Thymus (tissue), 11 donors: ENCODE measurements around the gene CFAP299. TPM values are rescaled to one million over a fixed set of nuclear protein-coding genes. Genes with fewer than 3 reads are reported as not detected.

ENCODE experiments used
- DNase-seq, 9 donors: peaks; one replicate each; pipeline ENCODE4 v3.0.0-alpha.2; 2013; ENCODE audit warnings: low spot score in 9 of 9, low read depth in 6 of 9, missing footprints in 1 of 9
- H3K27ac ChIP-seq, 2 donors: one replicate each; pipeline ENCODE4 v1.5.1; 2013; ENCODE audit warnings: control low read depth in 1 of 2, low read depth in 1 of 2, low read length in 1 of 2, mild to moderate bottlenecking in 1 of 2, moderate library complexity in 1 of 2
- H3K27me3 ChIP-seq, 2 donors: one replicate each; pipeline ENCODE4 v1.5.1; 2013; ENCODE audit warnings: low read length in 1 of 2; ENCODE audit not compliant: control insufficient read depth in 2 of 2, insufficient read depth in 1 of 2
- H3K36me3 ChIP-seq, 2 donors: one replicate each; pipeline ENCODE4 v1.5.1; 2013; ENCODE audit warnings: low read length in 1 of 2, mild to moderate bottlenecking in 1 of 2, moderate library complexity in 1 of 2; ENCODE audit not compliant: control insufficient read depth in 2 of 2, insufficient read depth in 2 of 2
- H3K4me1 ChIP-seq, 2 donors: one replicate each; pipeline ENCODE4 v1.5.1; 2013; ENCODE audit warnings: low read length in 2 of 2; ENCODE audit not compliant: control insufficient read depth in 2 of 2, insufficient read depth in 2 of 2
- H3K4me3 ChIP-seq, 2 donors: one replicate each; pipeline ENCODE4 v1.5.1; 2013; ENCODE audit warnings: low read length in 2 of 2, control low read depth in 1 of 2, mild to moderate bottlenecking in 1 of 2
- H3K9me3 ChIP-seq, 2 donors: one replicate each; pipeline ENCODE4 v1.5.1; 2013; ENCODE audit warnings: low read length in 1 of 2, mild to moderate bottlenecking in 1 of 2; ENCODE audit not compliant: control insufficient read depth in 2 of 2, insufficient read depth in 1 of 2
- WGBS: extraction: QIAGEN DNeasy Blood & Tissue Kit; methylation state at CpG from one replicate; pipeline ENCODE4 v1.1.7; 2013; 5-methylcytosine and 5-hydroxymethylcytosine counted together
- polyA plus RNA-seq: library from polyadenylated mRNA; stranded (reverse); fragments of 200-250 nt; gene quantifications from one replicate; pipeline ENCODE4 v1.2.3, GENCODE V29; 2013
- total RNA-seq: library from RNA; stranded (reverse); fragments of 120-200 nt; gene quantifications from one replicate; pipeline ENCODE4 v1.2.4, GENCODE V29; 2013
- donor health status: healthy.

Gene CFAP299
- total and polyA plus RNA-seq, 2 donors: 0.18 to 1.0 TPM

- H3K27me3 ChIP-seq: no peaks in the 10 kb centered on the region
- H3K4me1 ChIP-seq: no peaks in the 10 kb centered on the region
- H3K36me3 ChIP-seq: no peaks in the 10 kb centered on the region
- no peak overlapping the region for H3K4me3 ChIP-seq
- no peaks in the 10 kb centered on the region for H3K9me3 ChIP-seq
- no peak for DNase-seq
- H3K27ac ChIP-seq: no peak overlapping the region
These were observed 582.5 kb downstream of the CFAP299 start for GRCh38 chr4:80918004-80918403.

- no peaks in the 10 kb centered on the region for H3K27me3 ChIP-seq
- H3K27ac ChIP-seq: no peak overlapping the region
- WGBS: 96% methylated on average over 2 of the region's 2 CpGs
- no peaks in the 10 kb centered on the region for H3K9me3 ChIP-seq
- no peaks in the 10 kb centered on the region for H3K4me1 ChIP-seq
- no peaks in the 10 kb centered on the region for H3K36me3 ChIP-seq
- no peak for DNase-seq
- no peak overlapping the region for H3K4me3 ChIP-seq
These were observed 585.9 kb downstream of the CFAP299 start for GRCh38 chr4:80921441-80921840.

- Histone ChIP-seq H3K9me3 (no peaks in the 10 kb centered on the region), H3K4me3 (no peak overlapping the region), H3K27me3 (no peaks in the 10 kb centered on the region), H3K36me3 (no peaks in the 10 kb centered on the region), H3K4me1 (no peaks in the 10 kb centered on the region), H3K27ac (no peak overlapping the region)
- DNase-seq: no peak
- 93% methylated on average over 2 of the region's 2 CpGs for WGBS
These were observed 587.4 kb downstream of the CFAP299 start for GRCh38 chr4:80922941-80923340.

GRCh38 chr4:80925293-80925692 is 589.8 kb downstream of the CFAP299 start:
- no peak overlapping the region for H3K27ac ChIP-seq
- H3K4me1 ChIP-seq: no peaks in the 10 kb centered on the region
- no peak overlapping the region for H3K4me3 ChIP-seq
- 98% methylated on average over 1 of the region's 1 CpG for WGBS
- H3K9me3 ChIP-seq: no peaks in the 10 kb centered on the region
- DNase-seq: no peak
- no peaks in the 10 kb centered on the region for H3K36me3 ChIP-seq
- no peaks in the 10 kb centered on the region for H3K27me3 ChIP-seq

GRCh38 chr4:80926446-80926845 is 590.9 kb downstream of the CFAP299 start:
- H3K4me3 ChIP-seq: no peak overlapping the region
- H3K9me3 ChIP-seq: no peaks in the 10 kb centered on the region
- WGBS: 100% methylated on average over 1 of the region's 1 CpG
- H3K27me3 ChIP-seq: no peaks in the 10 kb centered on the region
- H3K4me1 ChIP-seq: no peaks in the 10 kb centered on the region
- no peak for DNase-seq
- no peaks in the 10 kb centered on the region for H3K36me3 ChIP-seq
- no peak overlapping the region for H3K27ac ChIP-seq

GRCh38 chr4:80926891-80927290 is 591.4 kb downstream of the CFAP299 start:
- no peak overlapping the region for H3K4me3 ChIP-seq
- H3K4me1 ChIP-seq: no peaks in the 10 kb centered on the region
- no peak for DNase-seq
- no peak overlapping the region for H3K27ac ChIP-seq
- H3K9me3 ChIP-seq: no peaks in the 10 kb centered on the region
- no peaks in the 10 kb centered on the region for H3K27me3 ChIP-seq
- H3K36me3 ChIP-seq: no peaks in the 10 kb centered on the region
- WGBS: 91% methylated on average over 1 of the region's 1 CpG

GRCh38 chr4:80927420-80927819 is 591.9 kb downstream of the CFAP299 start:
- WGBS: 95% methylated on average over 3 of the region's 3 CpGs
- Histone ChIP-seq H3K4me3 (no peak overlapping the region), H3K36me3 (no peaks in the 10 kb centered on the region), H3K27me3 (no peaks in the 10 kb centered on the region), H3K4me1 (no peaks in the 10 kb centered on the region), H3K27ac (no peak overlapping the region), H3K9me3 (no peaks in the 10 kb centered on the region)
- no peak for DNase-seq

- no peaks in the 10 kb centered on the region for H3K36me3 ChIP-seq
- no peak overlapping the region for H3K4me3 ChIP-seq
- no peaks in the 10 kb centered on the region for H3K4me1 ChIP-seq
- H3K27me3 ChIP-seq: no peaks in the 10 kb centered on the region
- 72% methylated on average over 4 of the region's 4 CpGs for WGBS
- no peaks in the 10 kb centered on the region for H3K9me3 ChIP-seq
- DNase-seq: no peak
- H3K27ac ChIP-seq: no peak overlapping the region
These were observed 596.1 kb downstream of the CFAP299 start for GRCh38 chr4:80931631-80932081.

- Histone ChIP-seq H3K36me3 (no peaks in the 10 kb centered on the region), H3K4me3 (no peak overlapping the region), H3K27me3 (no peaks in the 10 kb centered on the region), H3K9me3 (no peaks in the 10 kb centered on the region), H3K4me1 (no peaks in the 10 kb centered on the region), H3K27ac (no peak overlapping the region)
- 88% methylated on average over 1 of the region's 1 CpG for WGBS
- DNase-seq: no peak
These were observed 612.6 kb downstream of the CFAP299 start for GRCh38 chr4:80948141-80948540.

- Histone ChIP-seq H3K4me3 (no peak overlapping the region), H3K9me3 (no peaks in the 10 kb centered on the region)
These were observed 613.5 kb downstream of the CFAP299 start for GRCh38 chr4:80948995-80949394.

More at GRCh38 chr4:80948995-80949394, 613.5 kb downstream of the CFAP299 start:
- Histone ChIP-seq H3K4me1 (no peaks in the 10 kb centered on the region), H3K27ac (no peak overlapping the region), H3K27me3 (no peaks in the 10 kb centered on the region), H3K36me3 (no peaks in the 10 kb centered on the region)
- DNase-seq: no peak
